ENCODE measurements around the gene ZNF335.

ZNF335 gene

DNA sequence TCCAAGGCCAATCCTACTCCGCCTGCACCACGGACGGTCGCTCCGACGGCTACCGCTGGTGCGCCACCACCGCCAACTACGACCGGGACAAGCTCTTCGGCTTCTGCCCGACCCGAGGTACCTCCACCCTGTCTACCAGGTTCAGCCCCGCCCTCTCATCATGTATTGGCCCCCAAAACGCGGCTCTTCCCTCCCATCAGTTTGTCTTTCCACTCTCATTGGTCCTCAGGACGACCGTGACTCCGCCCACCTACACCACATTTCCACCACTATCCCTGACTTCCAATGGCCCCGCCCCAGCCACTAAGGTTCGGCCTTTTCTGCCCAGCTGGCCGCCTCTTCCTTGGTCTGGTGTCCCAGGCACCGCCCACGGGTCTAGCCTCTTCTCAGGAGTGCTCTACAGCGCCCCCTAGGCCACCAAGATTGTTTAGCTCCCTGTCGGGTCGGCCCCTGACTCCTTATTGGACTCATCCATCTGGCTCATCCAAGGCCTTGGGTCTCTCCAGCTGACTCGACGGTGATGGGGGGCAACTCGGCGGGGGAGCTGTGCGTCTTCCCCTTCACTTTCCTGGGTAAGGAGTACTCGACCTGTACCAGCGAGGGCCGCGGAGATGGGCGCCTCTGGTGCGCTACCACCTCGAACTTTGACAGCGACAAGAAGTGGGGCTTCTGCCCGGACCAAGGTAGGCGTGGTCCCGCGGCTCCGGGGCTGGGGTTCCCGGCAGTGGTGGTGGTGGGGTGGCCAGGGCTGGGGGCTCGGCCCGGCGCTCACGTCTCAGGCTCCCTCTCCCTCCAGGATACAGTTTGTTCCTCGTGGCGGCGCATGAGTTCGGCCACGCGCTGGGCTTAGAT is 39.9 kb upstream of the ZNF335 start:
- Histone ChIP-seq H3K36me3 (ENCODE audit: control insufficient read depth, insufficient read depth, low read length, severe bottlenecking) (no peaks in the 10 kb centered on the region), H3K4me3 (ENCODE audit: low read length) (no peak overlapping the region), H3K27me3 (replicated peaks; ENCODE audit: control insufficient read depth, insufficient read depth, low read length) (peaks cover 82% of the 10 kb centered on the region), H3K9ac (ENCODE audit: low read length) (no peak overlapping the region), H3K4me1 (ENCODE audit: control insufficient read depth, insufficient read depth, low read length) (peaks cover 5% of the 10 kb centered on the region), H3K9me3 (ENCODE audit: control insufficient read depth, low read length) (no peaks in the 10 kb centered on the region)
- DNase-seq (ENCODE audit: low read depth) = no peak

DNA sequence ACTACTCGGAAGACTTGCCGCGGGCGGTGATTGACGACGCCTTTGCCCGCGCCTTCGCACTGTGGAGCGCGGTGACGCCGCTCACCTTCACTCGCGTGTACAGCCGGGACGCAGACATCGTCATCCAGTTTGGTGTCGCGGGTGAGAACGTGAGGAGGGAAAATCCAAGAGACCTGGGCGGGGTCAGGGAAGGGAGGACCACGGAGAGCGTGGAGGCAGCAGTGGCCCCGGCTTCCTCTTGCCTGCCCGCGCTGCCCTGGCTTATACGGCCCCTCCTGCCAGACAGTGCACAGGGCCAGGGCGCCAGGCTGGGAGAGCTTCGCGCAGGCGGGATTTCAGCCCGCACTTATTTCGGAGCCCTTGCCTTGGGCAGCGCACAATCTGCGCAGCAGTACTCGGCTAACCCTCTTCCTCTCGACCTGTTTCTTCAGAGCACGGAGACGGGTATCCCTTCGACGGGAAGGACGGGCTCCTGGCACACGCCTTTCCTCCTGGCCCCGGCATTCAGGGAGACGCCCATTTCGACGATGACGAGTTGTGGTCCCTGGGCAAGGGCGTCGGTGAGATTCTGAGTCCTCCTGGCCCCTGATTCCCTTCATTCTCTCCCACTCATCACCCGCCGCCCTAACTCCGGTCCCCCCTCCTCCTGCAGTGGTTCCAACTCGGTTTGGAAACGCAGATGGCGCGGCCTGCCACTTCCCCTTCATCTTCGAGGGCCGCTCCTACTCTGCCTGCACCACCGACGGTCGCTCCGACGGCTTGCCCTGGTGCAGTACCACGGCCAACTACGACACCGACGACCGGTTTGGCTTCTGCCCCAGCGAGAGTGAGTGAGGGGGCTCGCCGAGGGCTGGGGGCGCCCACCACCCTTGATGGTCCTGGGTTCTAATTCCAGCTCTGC is 38.7 kb upstream of the ZNF335 start:
- Histone ChIP-seq H3K4me1 (ENCODE audit: control insufficient read depth, insufficient read depth, low read length) (peaks cover 5% of the 10 kb centered on the region), H3K27me3 (replicated peaks; ENCODE audit: control insufficient read depth, insufficient read depth, low read length) (peaks cover 87% of the 10 kb centered on the region), H3K9ac (ENCODE audit: low read length) (no peak overlapping the region), H3K9me3 (ENCODE audit: control insufficient read depth, low read length) (no peaks in the 10 kb centered on the region), H3K4me3 (ENCODE audit: low read length) (peak overlapping the region; percentile 52), H3K36me3 (ENCODE audit: control insufficient read depth, insufficient read depth, low read length, severe bottlenecking) (no peaks in the 10 kb centered on the region)
- no peak for DNase-seq (ENCODE audit: low read depth)

DNA sequence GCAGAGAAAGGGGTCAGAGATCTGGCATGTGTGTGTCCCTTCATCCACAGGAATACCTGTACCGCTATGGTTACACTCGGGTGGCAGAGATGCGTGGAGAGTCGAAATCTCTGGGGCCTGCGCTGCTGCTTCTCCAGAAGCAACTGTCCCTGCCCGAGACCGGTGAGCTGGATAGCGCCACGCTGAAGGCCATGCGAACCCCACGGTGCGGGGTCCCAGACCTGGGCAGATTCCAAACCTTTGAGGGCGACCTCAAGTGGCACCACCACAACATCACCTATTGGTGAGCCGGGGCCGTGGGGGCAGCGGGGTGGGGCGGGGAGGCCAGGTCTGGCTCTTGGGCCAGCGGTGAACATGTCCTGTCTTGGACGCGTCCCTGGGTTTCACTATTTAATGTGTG is 37.8 kb upstream of the ZNF335 start:
- Histone ChIP-seq H3K4me3 (ENCODE audit: low read length) (no peak overlapping the region), H3K4me1 (ENCODE audit: control insufficient read depth, insufficient read depth, low read length) (peaks cover 5% of the 10 kb centered on the region), H3K9ac (ENCODE audit: low read length) (no peak overlapping the region), H3K9me3 (ENCODE audit: control insufficient read depth, low read length) (no peaks in the 10 kb centered on the region), H3K36me3 (ENCODE audit: control insufficient read depth, insufficient read depth, low read length, severe bottlenecking) (no peaks in the 10 kb centered on the region), H3K27me3 (replicated peaks; ENCODE audit: control insufficient read depth, insufficient read depth, low read length) (peaks cover 91% of the 10 kb centered on the region)
- no peak for DNase-seq (ENCODE audit: low read depth)

DNA sequence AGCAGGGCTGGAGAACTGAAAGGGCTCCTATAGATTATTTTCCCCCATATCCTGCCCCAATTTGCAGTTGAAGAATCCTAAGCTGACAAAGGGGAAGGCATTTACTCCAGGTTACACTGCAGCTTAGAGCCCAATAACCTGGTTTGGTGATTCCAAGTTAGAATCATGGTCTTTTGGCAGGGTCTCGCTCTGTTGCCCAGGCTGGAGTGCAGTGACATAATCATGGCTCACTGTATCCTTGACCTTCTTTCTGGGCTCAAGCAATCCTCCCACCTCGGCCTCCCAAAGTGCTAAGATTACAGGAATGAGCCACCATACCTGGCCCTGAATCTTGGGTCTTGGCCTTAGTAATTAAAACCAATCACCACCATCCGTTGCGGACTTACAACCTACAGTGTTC is 35.7 kb upstream of the ZNF335 start:
- Histone ChIP-seq H3K27me3 (replicated peaks; ENCODE audit: control insufficient read depth, insufficient read depth, low read length) (peaks cover 83% of the 10 kb centered on the region), H3K36me3 (ENCODE audit: control insufficient read depth, insufficient read depth, low read length, severe bottlenecking) (no peaks in the 10 kb centered on the region), H3K9me3 (ENCODE audit: control insufficient read depth, low read length) (no peaks in the 10 kb centered on the region), H3K4me1 (ENCODE audit: control insufficient read depth, insufficient read depth, low read length) (peaks cover 5% of the 10 kb centered on the region), H3K9ac (ENCODE audit: low read length) (no peak overlapping the region), H3K4me3 (ENCODE audit: low read length) (no peak overlapping the region)
- no peak for DNase-seq (ENCODE audit: low read depth)

DNA sequence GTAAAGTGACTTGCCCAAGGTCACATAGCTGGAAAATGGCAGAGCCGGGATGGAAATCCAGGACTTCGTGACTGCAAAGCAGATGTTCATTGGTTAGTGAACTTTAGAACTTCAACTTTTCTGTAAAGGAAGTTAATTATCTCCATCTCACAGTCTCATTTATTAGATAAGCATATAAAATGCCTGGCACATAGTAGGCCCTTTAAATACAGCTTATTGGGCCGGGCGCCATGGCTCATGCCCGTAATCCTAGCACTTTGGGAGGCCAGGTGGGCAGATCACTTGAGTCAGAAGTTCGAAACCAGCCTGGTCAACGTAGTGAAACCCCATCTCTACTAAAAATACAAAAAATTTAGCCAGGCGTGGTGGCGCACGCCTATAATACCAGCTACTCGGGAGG is 35.0 kb upstream of the ZNF335 start:
- no peak for DNase-seq (ENCODE audit: low read depth)
- Histone ChIP-seq H3K9ac (ENCODE audit: low read length) (no peak overlapping the region), H3K36me3 (ENCODE audit: control insufficient read depth, insufficient read depth, low read length, severe bottlenecking) (no peaks in the 10 kb centered on the region), H3K4me1 (ENCODE audit: control insufficient read depth, insufficient read depth, low read length) (peaks cover 5% of the 10 kb centered on the region), H3K4me3 (ENCODE audit: low read length) (no peak overlapping the region), H3K9me3 (ENCODE audit: control insufficient read depth, low read length) (no peaks in the 10 kb centered on the region), H3K27me3 (replicated peaks; ENCODE audit: control insufficient read depth, insufficient read depth, low read length) (peaks cover 77% of the 10 kb centered on the region)

DNA sequence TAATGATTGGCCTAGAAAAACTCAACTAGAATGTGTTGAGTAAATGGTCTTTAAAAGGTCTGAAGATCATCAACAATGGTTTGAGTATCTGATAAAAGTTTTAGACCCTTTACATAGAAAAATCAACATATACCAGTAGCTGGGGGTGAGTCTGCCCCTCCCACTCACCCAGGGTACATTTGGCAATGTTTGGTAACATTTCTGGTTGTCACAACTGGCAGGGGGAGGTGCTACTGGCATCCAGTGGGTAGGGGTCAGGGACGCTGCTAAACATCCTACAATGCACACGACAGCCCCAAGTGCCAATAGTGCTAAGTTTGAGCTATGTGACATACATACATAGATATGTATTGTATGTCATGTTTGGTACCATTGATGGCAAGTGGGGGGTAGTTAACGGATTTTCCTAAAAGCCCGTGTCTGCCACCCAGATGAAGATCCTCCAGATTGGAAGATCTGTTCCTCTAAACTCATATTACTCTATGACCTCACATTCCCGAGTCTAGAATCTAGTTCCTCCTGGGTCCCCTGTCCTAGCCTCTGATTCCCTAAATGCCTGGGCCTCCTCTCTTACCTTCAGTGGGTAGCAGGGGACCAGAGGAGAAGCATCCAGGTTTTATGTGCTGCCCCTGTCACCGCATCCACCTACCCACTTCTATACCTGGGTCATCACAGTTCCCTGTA is 34.2 kb upstream of the ZNF335 start:
- peaks cover 7% of the 10 kb centered on the region for H3K4me1 ChIP-seq (ENCODE audit: control insufficient read depth, insufficient read depth, low read length)
- H3K36me3 ChIP-seq (ENCODE audit: control insufficient read depth, insufficient read depth, low read length, severe bottlenecking) = no peaks in the 10 kb centered on the region
- no peak overlapping the region for H3K4me3 ChIP-seq (ENCODE audit: low read length)
- peaks cover 72% of the 10 kb centered on the region for H3K27me3 ChIP-seq (replicated peaks; ENCODE audit: control insufficient read depth, insufficient read depth, low read length)
- no peaks in the 10 kb centered on the region for H3K9me3 ChIP-seq (ENCODE audit: control insufficient read depth, low read length)
- DNase-seq (ENCODE audit: low read depth) = no peak
- H3K9ac ChIP-seq (ENCODE audit: low read length) = no peak overlapping the region

DNA sequence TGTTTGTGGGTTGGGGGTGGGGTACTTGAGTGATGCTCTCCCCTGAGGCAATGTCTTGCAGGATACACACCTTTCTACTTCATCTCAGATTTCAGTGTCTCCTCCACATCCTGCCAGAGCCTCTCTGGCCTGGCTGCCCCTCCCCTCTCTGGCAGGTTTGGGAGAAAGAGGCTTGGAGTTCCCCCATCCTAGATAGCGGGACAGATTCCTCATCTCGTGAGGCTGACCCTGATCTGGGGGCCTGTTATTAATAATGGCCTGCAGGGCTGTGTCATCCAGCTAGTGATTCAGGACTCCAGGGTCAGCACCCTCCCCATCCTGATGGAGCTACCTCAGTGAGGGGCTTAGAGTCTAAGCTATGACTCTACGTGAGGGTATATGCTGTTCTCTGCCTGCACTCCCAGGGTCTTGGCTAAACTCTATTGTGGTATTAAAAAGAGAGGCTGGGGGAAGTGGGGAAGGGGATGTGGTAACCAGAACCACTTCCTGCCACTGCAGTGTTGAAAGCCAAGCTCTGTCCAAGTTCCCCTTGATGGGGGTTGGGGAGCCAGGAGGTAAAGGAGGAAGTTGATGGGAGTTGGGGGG is 33.0 kb upstream of the ZNF335 start:
- H3K27me3 ChIP-seq (replicated peaks; ENCODE audit: control insufficient read depth, insufficient read depth, low read length) = peaks cover 60% of the 10 kb centered on the region
- DNase-seq (ENCODE audit: low read depth) = no peak
- H3K9me3 ChIP-seq (ENCODE audit: control insufficient read depth, low read length) = no peaks in the 10 kb centered on the region
- H3K4me3 ChIP-seq (ENCODE audit: low read length) = no peak overlapping the region
- no peak overlapping the region for H3K9ac ChIP-seq (ENCODE audit: low read length)
- H3K4me1 ChIP-seq (ENCODE audit: control insufficient read depth, insufficient read depth, low read length) = peaks cover 5% of the 10 kb centered on the region
- H3K36me3 ChIP-seq (ENCODE audit: control insufficient read depth, insufficient read depth, low read length, severe bottlenecking) = no peaks in the 10 kb centered on the region

DNA sequence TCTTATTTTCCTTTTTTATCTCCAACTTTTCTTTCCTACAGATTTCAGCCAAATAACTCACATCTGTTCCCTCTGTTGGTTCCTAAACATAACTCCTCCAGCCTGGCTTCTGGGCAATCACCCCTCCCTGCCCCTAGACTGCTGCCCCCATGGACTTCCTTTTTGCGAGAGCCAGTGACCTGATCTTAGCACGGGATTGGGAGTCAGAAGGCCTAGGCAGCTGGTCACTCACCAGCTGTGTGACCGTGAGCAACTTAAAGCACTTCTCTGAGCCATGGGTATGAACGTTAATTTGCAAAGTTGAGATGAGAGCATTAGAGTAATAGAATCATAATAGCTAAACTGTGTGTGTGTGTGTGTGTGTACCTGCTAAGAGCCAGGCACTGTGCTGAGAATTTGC is 32.2 kb upstream of the ZNF335 start:
- no peak for DNase-seq (ENCODE audit: low read depth)
- Histone ChIP-seq H3K27me3 (replicated peaks; ENCODE audit: control insufficient read depth, insufficient read depth, low read length) (peaks cover 58% of the 10 kb centered on the region), H3K9ac (ENCODE audit: low read length) (no peak overlapping the region)

DNA sequence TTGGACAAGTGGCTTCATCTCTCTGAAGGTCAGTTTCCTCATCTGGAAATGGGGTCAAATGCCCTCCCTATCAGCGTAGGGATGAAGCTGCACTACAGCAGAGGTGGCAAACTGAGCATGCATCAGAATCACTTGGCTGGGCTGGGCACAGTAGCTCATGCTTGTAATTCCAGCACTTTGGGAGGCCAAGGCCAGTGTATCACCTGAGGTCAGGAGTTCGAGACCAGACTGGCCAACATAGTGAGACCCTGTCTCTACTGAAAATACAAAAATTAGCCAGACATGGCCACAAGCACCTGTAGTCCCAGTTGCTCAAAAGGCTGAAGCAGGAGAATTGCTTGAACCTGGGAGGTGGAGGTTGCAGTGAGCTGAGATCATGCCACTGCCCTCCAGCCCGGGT is 30.0 kb upstream of the ZNF335 start:
- Histone ChIP-seq H3K36me3 (ENCODE audit: control insufficient read depth, insufficient read depth, low read length, severe bottlenecking) (no peaks in the 10 kb centered on the region), H3K4me1 (ENCODE audit: control insufficient read depth, insufficient read depth, low read length) (peaks cover 5% of the 10 kb centered on the region), H3K9me3 (ENCODE audit: control insufficient read depth, low read length) (no peaks in the 10 kb centered on the region), H3K27me3 (replicated peaks; ENCODE audit: control insufficient read depth, insufficient read depth, low read length) (peaks cover 58% of the 10 kb centered on the region), H3K4me3 (ENCODE audit: low read length) (no peak overlapping the region), H3K9ac (ENCODE audit: low read length) (no peak overlapping the region)
- DNase-seq (ENCODE audit: low read depth) = no peak

More for the DNA sequence above, 32.2 kb upstream of the ZNF335 start:
- Histone ChIP-seq H3K36me3 (ENCODE audit: control insufficient read depth, insufficient read depth, low read length, severe bottlenecking) (no peaks in the 10 kb centered on the region), H3K4me3 (ENCODE audit: low read length) (no peak overlapping the region), H3K4me1 (ENCODE audit: control insufficient read depth, insufficient read depth, low read length) (peaks cover 5% of the 10 kb centered on the region), H3K9me3 (ENCODE audit: control insufficient read depth, low read length) (no peaks in the 10 kb centered on the region)

DNA sequence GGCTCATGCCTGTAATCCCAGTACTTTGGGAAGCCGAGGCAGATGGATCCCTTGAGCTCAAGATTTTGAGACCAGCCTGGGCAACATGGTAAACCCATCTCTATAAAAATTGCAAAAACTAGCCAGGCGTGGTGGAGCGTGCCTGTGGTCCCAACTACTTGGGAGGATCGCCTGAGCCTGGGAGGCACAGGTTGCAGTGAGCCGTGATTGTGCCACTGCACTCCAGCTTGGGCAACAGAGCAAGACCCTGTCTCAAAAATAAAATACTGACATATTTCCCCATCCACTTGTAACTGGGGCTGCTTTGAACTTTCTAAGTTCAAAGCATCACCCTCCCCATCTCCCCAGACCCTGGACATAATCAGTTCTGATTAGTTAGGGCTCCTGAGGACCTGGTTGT is 29.5 kb upstream of the ZNF335 start:
- Histone ChIP-seq H3K36me3 (ENCODE audit: control insufficient read depth, insufficient read depth, low read length, severe bottlenecking) (no peaks in the 10 kb centered on the region), H3K27me3 (replicated peaks; ENCODE audit: control insufficient read depth, insufficient read depth, low read length) (peaks cover 56% of the 10 kb centered on the region)
- DNase-seq (ENCODE audit: low read depth) = no peak

More for the DNA sequence above, 29.5 kb upstream of the ZNF335 start:
- H3K4me1 ChIP-seq (ENCODE audit: control insufficient read depth, insufficient read depth, low read length) = peaks cover 5% of the 10 kb centered on the region
- no peak overlapping the region for H3K9ac ChIP-seq (ENCODE audit: low read length)
- H3K4me3 ChIP-seq (ENCODE audit: low read length) = no peak overlapping the region
- H3K9me3 ChIP-seq (ENCODE audit: control insufficient read depth, low read length) = no peaks in the 10 kb centered on the region

All from adipocyte (in vitro differentiated cells).